Liver (tissue), 9 donors: ENCODE results near the gene LDB3. TPM values are rescaled to one million over a fixed set of nuclear protein-coding genes. Genes with fewer than 3 reads are reported as not detected.

Experiments used
- DNase-seq: peaks from one replicate; pipeline ENCODE4 v3.0.0-alpha.2; 2017; ENCODE audit warnings: low spot score
- H3K27ac ChIP-seq, 2 donors: one replicate each; pipeline ENCODE4 v1.7.0; 2013; ENCODE audit warnings: inconsistent platforms in 2 of 2, low read length in 2 of 2, control low read depth in 1 of 2, low read depth in 1 of 2, mild to moderate bottlenecking in 1 of 2
- H3K27me3 ChIP-seq, 4 donors: one replicate each; pipeline versions ENCODE4 v1.6.1 to v1.7.0; 2013; ENCODE audit warnings: low read length in 3 of 4, inconsistent platforms in 1 of 4, mild to moderate bottlenecking in 1 of 4, moderate library complexity in 1 of 4; ENCODE audit not compliant: control insufficient read depth in 4 of 4, insufficient read depth in 4 of 4
- H3K36me3 ChIP-seq, 4 donors: one replicate each; pipeline versions ENCODE4 v1.6.1 to v1.7.0; 2013; ENCODE audit warnings: low read length in 3 of 4, mild to moderate bottlenecking in 3 of 4, low read depth in 1 of 4, moderate library complexity in 1 of 4; ENCODE audit not compliant: control insufficient read depth in 4 of 4, insufficient read depth in 3 of 4
- H3K4me1 ChIP-seq, 4 donors: one replicate each; pipeline versions ENCODE4 v1.6.1 to v1.7.0; 2013; ENCODE audit warnings: low read length in 3 of 4, mild to moderate bottlenecking in 3 of 4, moderate library complexity in 1 of 4; ENCODE audit not compliant: control insufficient read depth in 4 of 4, insufficient read depth in 4 of 4
- H3K4me3 ChIP-seq, 3 donors: one replicate each; pipeline versions ENCODE4 v1.6.1 to v1.7.0; 2013; ENCODE audit warnings: low read length in 3 of 3, control low read depth in 1 of 3, low read depth in 1 of 3, mild to moderate bottlenecking in 1 of 3
- H3K9ac ChIP-seq, 2 donors: one replicate each; pipeline ENCODE4 v1.7.0; 2013; ENCODE audit warnings: low read length in 2 of 2, mild to moderate bottlenecking in 2 of 2, moderate library complexity in 2 of 2, control low read depth in 1 of 2, low read depth in 1 of 2
- H3K9me3 ChIP-seq, 4 donors: one replicate each; pipeline versions ENCODE4 v1.6.1 to v1.7.0; 2013; ENCODE audit warnings: low read length in 3 of 4; ENCODE audit not compliant: control insufficient read depth in 4 of 4
- EGR1 ChIP-seq, 2 donors: IDR thresholded peaks; 2 replicates each; pipeline ENCODE4 v1.6.1; 2016 to 2018; ENCODE audit warnings: antibody characterized with exemption in 2 of 2, low read depth in 2 of 2
- FOXA1 ChIP-seq: IDR thresholded peaks from 2 replicates; pipeline ENCODE4 v1.6.1; 2016; ENCODE audit warnings: antibody characterized with exemption
- FOXA2 ChIP-seq: IDR thresholded peaks from 2 replicates; pipeline ENCODE4 v1.6.1; 2016; ENCODE audit warnings: antibody characterized with exemption
- GABPA ChIP-seq, 2 donors: IDR thresholded peaks in 1 of 2; conservative IDR thresholded peaks in 1 of 2; 2 replicates each; pipeline ENCODE4 v1.6.1; 2016; ENCODE audit warnings: antibody characterized with exemption in 2 of 2, mild to moderate bottlenecking in 1 of 2, moderate library complexity in 1 of 2
- HNF4A ChIP-seq, 2 donors: conservative IDR thresholded peaks; 2 replicates each; pipeline ENCODE4 v1.6.1; 2016; ENCODE audit warnings: antibody characterized with exemption in 2 of 2, mild to moderate bottlenecking in 2 of 2
- HNF4G ChIP-seq: IDR thresholded peaks from 2 replicates; pipeline ENCODE4 v1.6.1; 2016; ENCODE audit warnings: antibody characterized with exemption
- NR2F2 ChIP-seq: IDR thresholded peaks from 2 replicates; pipeline ENCODE4 v1.6.1; 2016; ENCODE audit warnings: antibody characterized with exemption
- RAD21 ChIP-seq, 2 donors: IDR thresholded peaks; 2 replicates each; pipeline ENCODE4 v1.6.1; 2016; ENCODE audit warnings: antibody characterized with exemption in 2 of 2, mild to moderate bottlenecking in 2 of 2
- RXRA ChIP-seq, 2 donors: IDR thresholded peaks; 2 replicates each; pipeline ENCODE4 v1.6.1; 2017 to 2018; ENCODE audit warnings: antibody characterized with exemption in 2 of 2, mild to moderate bottlenecking in 1 of 2
- TAF1 ChIP-seq: conservative IDR thresholded peaks from 2 replicates; pipeline ENCODE4 v1.6.1; 2016; ENCODE audit warnings: antibody characterized with exemption, mild to moderate bottlenecking
- YY1 ChIP-seq: IDR thresholded peaks from 2 replicates; pipeline ENCODE4 v1.6.1; 2016; ENCODE audit warnings: antibody characterized with exemption, mild to moderate bottlenecking
- WGBS: extraction: QIAGEN DNeasy Blood & Tissue Kit; methylation state at CpG from one replicate; pipeline ENCODE4 v1.1.7; 2013; 5-methylcytosine and 5-hydroxymethylcytosine counted together
- polyA plus RNA-seq, 2 donors: library from polyadenylated mRNA; stranded (reverse) in 1 of 2; unstranded in 1 of 2; fragments of 200-250 nt in 1 of 2; fragments of >200 nt in 1 of 2; fragmentation: Nextera tagmentation in 1 of 2; extraction: Ambion mirVana in 1 of 2; gene quantifications; one replicate each; pipeline versions ENCODE4 v1.2.1 to v1.2.3, GENCODE V29; 2013 to 2015
- total RNA-seq, 2 donors: library from RNA; depleted of rRNA; stranded (reverse); fragments of >200 nt; gene quantifications; one replicate each; pipeline ENCODE4 v1.2.3, GENCODE V29; 2014
- TF ChIP-seq, protein P1 (sequence below): fragments of 150-350 bp; IDR thresholded peaks from 2 replicates; pipeline ENCODE4 v1.5.1; 2017; ENCODE audit warnings: improper control_type of control experiment, low read depth, low read length; ENCODE audit not compliant: missing input control
- TF ChIP-seq, protein P2 (sequence below): IDR thresholded peaks from 2 replicates; pipeline ENCODE4 v1.6.1; 2016; ENCODE audit warnings: antibody characterized with exemption
- TF ChIP-seq, protein P3 (sequence below): IDR thresholded peaks from 2 replicates; pipeline ENCODE4 v1.6.1; 2016; ENCODE audit warnings: antibody characterized with exemption
- TF ChIP-seq, protein P4 (sequence below): IDR thresholded peaks from 2 replicates; pipeline ENCODE4 v1.6.1; 2016; ENCODE audit warnings: antibody characterized with exemption, mild to moderate bottlenecking
- donor health status: healthy.
- donor health status: healthy.
- donor health status: healthy.
- donor health status: healthy.
- donor health status: healthy.

The LDB3 gene
- total and polyA plus RNA-seq, 4 donors: 0.09 to 0.42 (median 0.15) TPM; not detected in 1

DNA sequence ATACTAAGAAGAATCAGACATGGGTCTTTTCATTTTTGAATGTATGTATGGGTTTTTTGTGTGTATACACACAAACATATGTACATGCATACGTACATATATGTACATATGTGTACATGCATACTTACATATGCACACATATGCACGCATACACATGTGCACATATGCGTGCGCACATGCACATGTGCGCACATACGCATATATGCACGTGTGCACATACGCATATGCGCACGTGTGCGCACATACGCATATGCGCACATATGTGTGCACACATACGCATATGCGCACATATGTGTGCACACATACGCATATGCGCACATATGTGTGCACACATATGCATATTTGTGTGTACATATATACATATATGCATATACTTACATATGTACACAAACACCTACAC lies 83.2 kb downstream of the LDB3 start (continued):
- TF ChIP-seq, protein P1, sequence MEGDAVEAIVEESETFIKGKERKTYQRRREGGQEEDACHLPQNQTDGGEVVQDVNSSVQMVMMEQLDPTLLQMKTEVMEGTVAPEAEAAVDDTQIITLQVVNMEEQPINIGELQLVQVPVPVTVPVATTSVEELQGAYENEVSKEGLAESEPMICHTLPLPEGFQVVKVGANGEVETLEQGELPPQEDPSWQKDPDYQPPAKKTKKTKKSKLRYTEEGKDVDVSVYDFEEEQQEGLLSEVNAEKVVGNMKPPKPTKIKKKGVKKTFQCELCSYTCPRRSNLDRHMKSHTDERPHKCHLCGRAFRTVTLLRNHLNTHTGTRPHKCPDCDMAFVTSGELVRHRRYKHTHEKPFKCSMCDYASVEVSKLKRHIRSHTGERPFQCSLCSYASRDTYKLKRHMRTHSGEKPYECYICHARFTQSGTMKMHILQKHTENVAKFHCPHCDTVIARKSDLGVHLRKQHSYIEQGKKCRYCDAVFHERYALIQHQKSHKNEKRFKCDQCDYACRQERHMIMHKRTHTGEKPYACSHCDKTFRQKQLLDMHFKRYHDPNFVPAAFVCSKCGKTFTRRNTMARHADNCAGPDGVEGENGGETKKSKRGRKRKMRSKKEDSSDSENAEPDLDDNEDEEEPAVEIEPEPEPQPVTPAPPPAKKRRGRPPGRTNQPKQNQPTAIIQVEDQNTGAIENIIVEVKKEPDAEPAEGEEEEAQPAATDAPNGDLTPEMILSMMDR: no peak

- Histone ChIP-seq H3K9ac (no peak overlapping the region), H3K4me1 (peaks cover 0 to 8% (median 1%) of the 10 kb centered on the region in 4 donors), H3K4me3 (no peak overlapping the region), H3K27me3 (peaks cover 0 to 3% (median 0%) of the 10 kb centered on the region in 4 donors), H3K27ac (no peak overlapping the region), H3K36me3 (no peaks in the 10 kb centered on the region), H3K9me3 (no peaks in the 10 kb centered on the region)
- no peak for TF ChIP-seq HNF4A (conservative IDR thresholded peaks at IDR 0.05)
- no peak for TF ChIP-seq FOXA1
- WGBS: 85% methylated on average over 4 of the region's 4 CpGs
- DNase-seq: no peak
Measured at GRCh38 chr10:86752311-86752710, 84.0 kb downstream of the LDB3 start.

DNA sequence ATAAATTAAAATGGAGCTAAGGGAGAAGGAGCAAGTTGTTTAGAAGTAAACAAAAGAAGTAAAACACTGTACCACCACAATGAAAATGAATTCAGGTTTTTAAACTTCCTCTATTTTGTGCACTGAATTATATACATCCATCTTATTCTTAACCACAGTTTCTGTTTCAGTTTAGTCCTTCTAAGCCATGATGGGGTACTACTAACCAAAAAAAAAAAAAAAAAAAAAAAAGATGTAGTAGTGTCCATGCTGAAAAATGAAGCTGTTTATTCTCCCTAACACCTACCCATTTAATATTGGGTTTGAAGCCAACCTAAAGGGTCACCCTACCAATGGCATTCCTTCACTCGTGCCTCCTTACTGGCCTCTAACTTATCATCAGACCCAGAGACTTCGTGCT lies 84.7 kb downstream of the LDB3 start:
- peaks cover 0 to 3% (median 1%) of the 10 kb centered on the region in 4 donors for H3K27me3 ChIP-seq
- peaks cover 2 to 13% (median 4%) of the 10 kb centered on the region in 4 donors for H3K4me1 ChIP-seq
- WGBS: 97% methylated on average over 2 of the region's 2 CpGs
- no peak for DNase-seq
- H3K27ac ChIP-seq: no peak overlapping the region
- TF ChIP-seq HNF4G (no peak), RAD21 (IDR thresholded peaks at IDR 0.05) (no peak), NR2F2 (no peak), FOXA1 (no peak), FOXA2 (no peak), YY1 (no peak), GABPA (IDR thresholded peaks at IDR 0.05 in 1 of 2, conservative IDR thresholded peaks at IDR 0.05 in 1 of 2) (no peak), EGR1 (IDR thresholded peaks at IDR 0.05; ENCODE audit: low read depth in 2 of 2) (no peak), TAF1 (no peak), RXRA (IDR thresholded peaks at IDR 0.05) (no peak), HNF4A (conservative IDR thresholded peaks at IDR 0.05) (no peak)
- TF ChIP-seq, protein P1: no peak
- TF ChIP-seq, protein P2, sequence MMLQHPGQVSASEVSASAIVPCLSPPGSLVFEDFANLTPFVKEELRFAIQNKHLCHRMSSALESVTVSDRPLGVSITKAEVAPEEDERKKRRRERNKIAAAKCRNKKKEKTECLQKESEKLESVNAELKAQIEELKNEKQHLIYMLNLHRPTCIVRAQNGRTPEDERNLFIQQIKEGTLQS: no peak
- TF ChIP-seq, protein P3, sequence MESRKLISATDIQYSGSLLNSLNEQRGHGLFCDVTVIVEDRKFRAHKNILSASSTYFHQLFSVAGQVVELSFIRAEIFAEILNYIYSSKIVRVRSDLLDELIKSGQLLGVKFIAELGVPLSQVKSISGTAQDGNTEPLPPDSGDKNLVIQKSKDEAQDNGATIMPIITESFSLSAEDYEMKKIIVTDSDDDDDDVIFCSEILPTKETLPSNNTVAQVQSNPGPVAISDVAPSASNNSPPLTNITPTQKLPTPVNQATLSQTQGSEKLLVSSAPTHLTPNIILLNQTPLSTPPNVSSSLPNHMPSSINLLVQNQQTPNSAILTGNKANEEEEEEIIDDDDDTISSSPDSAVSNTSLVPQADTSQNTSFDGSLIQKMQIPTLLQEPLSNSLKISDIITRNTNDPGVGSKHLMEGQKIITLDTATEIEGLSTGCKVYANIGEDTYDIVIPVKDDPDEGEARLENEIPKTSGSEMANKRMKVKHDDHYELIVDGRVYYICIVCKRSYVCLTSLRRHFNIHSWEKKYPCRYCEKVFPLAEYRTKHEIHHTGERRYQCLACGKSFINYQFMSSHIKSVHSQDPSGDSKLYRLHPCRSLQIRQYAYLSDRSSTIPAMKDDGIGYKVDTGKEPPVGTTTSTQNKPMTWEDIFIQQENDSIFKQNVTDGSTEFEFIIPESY: no peak
- TF ChIP-seq, protein P4, sequence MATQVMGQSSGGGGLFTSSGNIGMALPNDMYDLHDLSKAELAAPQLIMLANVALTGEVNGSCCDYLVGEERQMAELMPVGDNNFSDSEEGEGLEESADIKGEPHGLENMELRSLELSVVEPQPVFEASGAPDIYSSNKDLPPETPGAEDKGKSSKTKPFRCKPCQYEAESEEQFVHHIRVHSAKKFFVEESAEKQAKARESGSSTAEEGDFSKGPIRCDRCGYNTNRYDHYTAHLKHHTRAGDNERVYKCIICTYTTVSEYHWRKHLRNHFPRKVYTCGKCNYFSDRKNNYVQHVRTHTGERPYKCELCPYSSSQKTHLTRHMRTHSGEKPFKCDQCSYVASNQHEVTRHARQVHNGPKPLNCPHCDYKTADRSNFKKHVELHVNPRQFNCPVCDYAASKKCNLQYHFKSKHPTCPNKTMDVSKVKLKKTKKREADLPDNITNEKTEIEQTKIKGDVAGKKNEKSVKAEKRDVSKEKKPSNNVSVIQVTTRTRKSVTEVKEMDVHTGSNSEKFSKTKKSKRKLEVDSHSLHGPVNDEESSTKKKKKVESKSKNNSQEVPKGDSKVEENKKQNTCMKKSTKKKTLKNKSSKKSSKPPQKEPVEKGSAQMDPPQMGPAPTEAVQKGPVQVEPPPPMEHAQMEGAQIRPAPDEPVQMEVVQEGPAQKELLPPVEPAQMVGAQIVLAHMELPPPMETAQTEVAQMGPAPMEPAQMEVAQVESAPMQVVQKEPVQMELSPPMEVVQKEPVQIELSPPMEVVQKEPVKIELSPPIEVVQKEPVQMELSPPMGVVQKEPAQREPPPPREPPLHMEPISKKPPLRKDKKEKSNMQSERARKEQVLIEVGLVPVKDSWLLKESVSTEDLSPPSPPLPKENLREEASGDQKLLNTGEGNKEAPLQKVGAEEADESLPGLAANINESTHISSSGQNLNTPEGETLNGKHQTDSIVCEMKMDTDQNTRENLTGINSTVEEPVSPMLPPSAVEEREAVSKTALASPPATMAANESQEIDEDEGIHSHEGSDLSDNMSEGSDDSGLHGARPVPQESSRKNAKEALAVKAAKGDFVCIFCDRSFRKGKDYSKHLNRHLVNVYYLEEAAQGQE: no peak
- H3K4me3 ChIP-seq: no peak overlapping the region
- H3K9ac ChIP-seq: no peak overlapping the region
- no peaks in the 10 kb centered on the region for H3K36me3 ChIP-seq
- H3K9me3 ChIP-seq: no peaks in the 10 kb centered on the region
